Kasumi-1 (cell line): ENCODE results near the gene CCDC183.
"Not testable (repeated sequence)": the region's sequence is repeated elsewhere in the genome, so short reads cannot be mapped to it uniquely, and the experiment has no call there.

ENCODE experiments used
- DNase-seq, 2 experiments: peaks; one replicate each; lab custom pipeline; 2025; lab: John Stamatoyannopoulos, UW

The CCDC183 gene

DNA sequence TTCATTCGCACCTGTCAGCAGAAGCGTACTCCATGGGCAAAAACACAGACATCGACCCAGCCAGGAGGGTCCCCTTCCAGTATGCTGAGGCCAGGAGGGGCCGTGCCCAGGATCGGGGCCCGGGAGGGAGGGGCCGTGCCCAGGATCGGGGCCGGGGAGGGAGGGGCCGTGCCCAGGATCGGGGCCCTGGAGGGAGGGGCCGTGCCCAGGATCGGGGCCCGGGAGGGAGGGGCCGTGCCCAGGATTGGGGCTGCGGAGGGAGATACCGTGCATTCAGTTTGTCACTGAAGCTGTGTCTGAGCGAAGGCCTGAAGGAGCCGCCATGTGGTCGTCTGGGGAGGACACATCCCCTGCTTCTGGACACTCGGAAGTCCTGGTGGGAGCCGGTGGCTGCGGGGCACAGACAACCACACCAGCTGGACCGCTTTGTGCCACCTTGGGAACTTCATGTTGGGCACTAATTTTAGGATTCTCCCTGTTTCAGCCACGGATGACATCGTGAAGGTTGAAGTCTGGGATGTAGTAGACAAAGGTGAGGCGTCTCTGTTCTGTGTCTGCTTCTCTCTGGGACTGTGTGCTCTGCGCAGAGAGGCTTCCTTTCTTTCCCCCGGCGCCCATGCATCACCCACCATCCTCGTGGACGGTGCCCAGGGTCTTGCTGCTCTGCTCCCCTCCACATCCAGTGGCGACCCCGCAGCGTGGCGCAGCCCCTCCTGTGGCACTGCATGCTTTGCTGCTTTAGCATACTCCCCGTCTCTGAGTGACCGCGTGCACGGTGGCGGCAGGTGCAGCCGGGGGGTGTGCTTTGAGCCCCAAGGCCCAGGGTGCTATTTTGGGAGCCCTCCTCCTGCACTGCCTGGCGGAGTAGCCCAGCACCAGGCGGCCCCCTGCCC is 29.4 kb downstream of the CCDC183 start:
- DNase-seq: no peak

DNA sequence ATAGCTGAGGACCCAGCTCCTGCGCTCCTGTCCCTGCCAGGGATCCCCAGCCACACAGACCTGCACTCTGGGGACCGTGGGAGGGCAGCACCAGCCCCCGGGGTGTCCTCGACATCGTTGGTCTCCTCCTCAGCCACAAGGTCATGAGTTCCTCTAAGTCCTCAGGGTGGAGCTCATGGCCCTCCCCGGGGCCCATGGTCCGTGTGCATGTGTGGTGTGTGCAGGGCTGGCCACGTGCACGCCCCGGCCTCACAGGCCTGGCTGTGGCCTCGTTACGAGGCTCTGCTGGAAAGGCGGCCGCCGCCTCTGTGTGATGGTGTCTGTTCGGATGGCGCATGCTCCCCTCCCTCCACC is 30.0 kb downstream of the CCDC183 start:
- DNase-seq: no peak

DNA sequence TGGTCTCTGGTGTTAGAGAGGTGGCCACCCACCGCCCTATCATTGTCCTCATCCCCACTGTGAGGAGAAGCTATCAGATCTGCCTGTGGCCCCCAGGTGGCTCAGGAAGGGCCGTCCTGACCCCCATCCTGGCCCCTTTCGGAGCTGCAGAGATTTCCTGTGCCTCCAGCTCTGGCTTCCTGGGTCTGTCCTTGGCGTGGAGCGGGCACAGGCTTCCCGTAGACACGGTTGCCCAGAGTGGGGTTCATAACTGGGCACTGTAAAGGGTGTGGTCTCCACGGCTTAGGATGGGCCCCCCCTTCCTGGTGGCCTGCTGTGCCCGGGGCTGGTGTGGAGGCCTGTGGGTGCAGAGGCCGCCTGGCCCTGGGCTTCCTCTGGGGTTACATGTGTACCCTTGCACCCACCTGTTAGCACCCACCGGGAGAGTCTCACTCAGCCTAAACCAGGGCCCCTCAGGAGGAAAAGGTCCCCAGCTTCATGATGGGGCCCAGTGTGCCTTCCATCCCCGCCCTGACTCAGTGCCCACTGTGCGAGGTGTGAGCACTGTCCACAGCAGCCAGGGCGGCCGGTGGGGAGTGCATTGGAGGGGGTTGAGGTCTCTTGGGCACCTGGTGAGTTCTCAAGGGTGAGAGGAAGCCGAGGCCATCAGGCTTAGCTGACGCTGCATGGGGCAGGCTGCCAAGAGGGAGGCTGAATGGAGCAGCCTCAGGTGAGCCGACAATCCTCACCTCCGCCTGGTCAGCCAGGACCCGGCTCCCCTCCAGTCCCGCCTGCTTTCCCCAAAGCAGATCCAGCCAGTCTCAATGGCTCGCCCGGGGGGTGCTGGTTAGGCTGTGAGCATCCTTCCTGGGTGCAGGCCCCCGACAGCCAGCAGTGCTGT is 30.8 kb downstream of the CCDC183 start:
- DNase-seq: no peak

DNA sequence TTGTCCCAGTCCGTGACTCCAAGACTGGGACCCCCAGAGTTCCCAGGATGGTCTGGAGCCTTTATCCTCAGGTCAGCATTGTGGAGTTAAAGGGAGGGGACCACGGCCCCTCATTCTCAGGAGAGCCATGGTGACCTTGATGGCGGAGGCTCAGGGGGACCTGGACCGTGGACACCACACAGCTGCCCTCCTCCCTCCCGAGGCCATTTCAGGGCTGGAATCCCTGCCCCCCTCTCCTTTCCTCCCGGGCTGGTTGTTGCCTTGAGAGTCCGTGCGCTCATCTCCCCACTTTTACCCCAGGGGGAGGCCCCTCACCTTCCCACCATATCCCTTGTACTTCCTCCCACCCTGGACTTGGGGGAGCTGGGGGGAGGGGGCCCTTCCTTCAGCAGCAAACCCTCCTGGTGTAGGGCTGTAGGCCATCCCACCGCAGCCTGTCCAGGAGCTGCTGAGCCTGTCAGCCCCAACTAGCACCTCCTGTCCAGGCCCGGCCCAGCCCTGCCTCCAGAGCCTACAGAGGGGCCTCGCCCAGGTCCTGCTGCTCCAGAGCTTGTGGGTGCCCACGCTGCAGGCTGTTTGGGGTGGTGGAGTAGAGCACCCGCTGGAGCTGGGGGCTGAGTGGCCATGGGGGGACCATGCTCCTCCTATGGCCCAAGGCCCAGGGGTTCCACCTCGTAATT is 31.8 kb downstream of the CCDC183 start:
- no peak for DNase-seq

DNA sequence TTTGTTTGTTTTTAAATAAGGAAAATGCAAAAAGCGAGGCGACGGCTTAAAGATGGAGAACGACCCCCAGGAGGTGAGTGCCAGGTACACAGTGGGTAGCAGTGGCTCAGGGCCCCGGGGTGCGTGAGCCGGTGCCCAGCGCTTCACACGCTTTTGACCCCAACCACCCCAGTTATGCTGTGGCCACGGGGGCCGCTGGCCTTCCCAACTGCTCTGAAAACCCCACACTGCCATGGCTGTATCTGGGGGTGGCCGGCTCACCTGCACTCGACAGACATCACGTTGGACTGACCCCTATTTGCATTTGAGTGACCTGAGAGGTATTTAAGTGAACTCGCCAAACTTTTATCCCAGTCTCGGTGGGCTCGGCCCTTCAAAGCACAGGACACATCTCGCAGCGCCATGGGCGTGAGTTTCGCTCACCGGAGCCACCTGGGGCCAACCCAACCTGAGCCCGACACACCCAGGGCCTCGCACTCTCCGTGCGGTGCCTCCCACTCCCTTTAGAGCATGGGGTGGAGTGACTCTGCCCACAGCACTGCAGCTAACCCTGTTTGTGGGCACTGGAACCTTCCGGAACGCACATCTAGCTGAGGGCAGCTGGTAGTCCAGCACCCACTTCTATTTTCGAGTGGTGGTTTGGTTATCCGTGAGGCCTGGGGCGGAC is 32.5 kb downstream of the CCDC183 start:
- no peak for DNase-seq

DNA sequence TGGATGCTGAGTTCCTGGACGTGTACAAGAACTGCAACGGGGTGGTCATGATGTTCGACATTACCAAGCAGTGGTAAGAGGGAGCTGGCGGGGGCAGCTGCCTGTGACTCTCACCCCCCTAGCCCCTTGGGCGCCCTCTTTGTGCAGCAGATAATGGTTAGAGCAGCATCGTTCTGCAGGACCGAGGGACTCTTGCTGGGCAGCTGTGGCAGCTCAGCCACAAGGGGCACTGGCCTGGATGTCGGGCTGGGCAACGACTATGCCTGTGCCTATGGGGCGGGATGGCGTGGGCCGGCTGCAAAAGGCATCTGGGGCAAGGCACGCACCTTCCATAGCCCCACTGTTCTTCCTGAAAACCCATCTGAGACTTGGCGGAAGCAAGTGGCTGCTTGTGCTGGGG is 33.3 kb downstream of the CCDC183 start:
- no peak for DNase-seq

DNA sequence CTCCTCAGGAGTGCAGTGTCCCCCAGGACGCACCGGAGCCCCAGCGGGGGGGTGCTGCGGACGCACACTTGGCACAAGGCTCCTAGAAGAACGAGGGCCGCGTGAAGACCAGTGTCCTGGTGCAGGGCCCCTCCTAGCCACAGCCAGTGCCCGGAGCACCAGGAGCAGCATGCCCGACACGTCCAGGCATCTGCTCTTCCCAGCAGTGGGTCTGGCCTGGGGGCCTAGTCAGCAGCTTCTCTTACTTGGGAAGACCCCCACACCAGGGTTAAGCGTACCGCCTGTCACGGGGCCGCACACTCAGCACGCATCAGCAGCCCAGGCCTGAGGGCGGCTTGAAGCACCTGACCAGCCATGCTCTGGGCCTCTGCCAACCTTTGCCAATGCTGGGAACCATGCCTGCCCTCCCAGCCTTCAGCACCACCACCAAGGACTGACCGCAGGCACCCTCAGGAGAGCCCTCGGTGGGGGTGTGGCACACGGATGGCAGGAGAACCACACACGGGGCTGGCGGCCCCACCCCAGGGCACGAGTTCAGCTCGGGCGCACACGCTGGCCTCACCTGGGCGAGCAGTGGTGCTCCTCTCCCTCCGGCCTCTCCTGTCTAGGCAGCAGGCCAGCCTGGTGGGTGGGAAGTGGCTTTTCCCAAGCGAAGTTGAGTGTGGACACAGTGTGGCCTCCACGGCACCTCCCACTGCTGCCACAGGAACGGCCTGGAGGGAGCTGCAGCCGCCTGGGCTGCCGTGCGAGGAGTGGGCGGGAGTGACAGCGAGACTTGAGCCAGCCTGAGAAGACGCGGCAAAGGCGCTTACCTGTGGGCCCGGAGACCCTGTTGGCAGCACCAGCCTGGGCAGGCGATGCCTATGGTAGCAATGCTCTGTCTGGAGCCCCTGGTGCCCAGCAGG is 34.1 kb downstream of the CCDC183 start:
- no peak for DNase-seq

DNA sequence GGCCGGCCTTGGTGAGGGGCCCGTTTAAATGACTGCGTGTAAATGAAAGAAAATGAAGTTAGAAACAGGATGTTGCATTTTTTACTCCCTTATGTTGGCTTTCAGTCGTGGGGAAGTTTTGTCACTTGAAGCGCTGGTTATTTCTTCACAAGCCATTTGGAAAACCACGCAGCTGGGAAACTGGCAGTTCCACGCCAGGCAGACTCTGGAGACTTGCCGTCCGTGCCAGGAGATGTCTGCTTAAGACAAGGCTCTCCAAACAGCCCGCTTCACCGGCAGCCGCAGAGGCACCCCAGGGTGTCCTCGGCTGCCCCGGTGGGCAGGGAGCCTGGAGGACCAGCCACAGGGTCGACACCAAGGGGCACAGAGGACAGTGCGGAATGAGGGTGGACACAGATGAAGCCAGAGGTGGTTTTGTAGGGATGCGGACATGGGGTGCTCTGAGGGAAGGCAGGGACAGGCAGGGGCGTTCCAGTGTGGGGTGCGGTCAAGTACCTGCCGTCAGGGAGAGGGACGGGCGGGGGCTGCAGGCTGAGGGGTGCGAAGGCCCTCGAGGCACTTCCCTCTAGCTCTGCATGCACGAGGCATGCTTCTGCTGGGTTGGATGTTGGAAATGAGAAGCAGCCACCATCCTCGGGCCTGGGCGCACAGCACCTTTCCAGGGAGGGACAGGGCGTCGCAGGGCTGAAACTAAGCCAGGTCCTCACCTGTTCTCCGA is 35.0 kb downstream of the CCDC183 start:
- DNase-seq: no peak

DNA sequence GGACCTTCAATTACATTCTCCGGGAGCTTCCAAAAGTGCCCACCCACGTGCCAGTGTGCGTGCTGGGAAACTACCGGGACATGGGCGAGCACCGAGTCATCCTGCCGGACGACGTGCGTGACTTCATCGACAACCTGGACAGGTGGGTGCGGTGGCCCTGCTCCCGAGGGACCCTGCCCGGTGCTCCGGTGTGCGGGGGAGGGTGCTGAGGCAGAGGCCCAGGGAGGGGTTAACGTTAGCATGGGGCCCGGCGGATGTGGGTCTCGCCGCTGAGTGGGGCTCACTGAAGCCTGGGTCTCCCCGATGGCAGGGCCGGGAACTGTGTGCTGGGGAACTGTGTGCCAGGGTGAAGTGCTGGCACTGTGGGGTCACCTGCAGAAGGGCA is 35.6 kb downstream of the CCDC183 start:
- no peak for DNase-seq

DNA sequence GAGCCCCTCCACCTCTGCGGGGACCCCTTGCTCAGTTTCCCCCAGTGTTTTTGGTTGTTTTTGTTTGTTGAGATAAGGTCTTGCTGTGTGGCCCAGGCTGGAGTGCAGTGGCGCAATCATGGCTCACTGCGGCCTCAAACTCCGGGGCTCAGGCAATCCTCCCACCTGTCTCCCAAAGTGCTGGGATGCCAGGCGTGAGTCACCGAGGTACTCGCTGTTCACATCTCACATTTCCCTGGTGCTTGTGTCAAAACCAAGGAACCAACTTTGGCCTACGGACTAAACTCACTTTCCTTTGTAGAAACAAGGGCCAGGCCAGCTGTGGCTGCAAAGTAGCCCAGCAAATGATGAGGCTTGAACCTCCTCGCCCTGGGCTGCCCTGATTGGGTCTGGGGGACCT is 36.4 kb downstream of the CCDC183 start:
- DNase-seq: no peak

DNA sequence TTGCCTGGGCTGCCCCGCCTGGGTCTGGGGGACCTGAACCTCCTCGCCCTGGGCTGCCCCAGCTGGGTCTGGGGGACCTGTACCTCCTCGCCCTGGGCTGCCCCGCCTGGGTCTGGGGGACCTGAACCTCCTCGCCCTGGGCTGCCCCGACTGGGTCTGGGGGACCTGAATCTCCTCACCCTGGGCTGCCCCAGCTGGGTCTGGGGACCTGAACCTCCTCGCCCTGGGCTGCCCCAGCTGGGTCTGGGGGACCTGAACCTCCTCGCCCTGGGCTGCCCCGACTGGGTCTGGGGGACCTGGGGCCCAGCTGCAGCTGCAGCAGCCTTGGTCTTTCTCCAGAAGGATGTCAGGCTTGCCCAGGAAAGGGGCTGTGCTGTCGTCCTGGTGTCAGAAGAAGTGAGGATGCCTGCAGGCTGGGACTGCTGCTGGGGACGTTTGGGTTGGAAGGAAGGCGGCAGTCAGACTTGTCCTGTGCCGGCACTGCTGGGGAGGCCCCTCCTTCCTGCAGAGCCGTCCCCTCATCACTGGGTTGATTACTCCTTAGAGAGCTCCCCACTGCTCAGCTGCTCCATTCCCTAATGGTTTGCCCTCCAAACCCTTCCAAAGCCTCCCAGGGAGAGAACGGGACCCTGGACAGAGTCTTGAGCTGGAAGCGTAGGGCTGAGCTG is 37.4 kb downstream of the CCDC183 start:
- not testable (repeated sequence) for DNase-seq

DNA sequence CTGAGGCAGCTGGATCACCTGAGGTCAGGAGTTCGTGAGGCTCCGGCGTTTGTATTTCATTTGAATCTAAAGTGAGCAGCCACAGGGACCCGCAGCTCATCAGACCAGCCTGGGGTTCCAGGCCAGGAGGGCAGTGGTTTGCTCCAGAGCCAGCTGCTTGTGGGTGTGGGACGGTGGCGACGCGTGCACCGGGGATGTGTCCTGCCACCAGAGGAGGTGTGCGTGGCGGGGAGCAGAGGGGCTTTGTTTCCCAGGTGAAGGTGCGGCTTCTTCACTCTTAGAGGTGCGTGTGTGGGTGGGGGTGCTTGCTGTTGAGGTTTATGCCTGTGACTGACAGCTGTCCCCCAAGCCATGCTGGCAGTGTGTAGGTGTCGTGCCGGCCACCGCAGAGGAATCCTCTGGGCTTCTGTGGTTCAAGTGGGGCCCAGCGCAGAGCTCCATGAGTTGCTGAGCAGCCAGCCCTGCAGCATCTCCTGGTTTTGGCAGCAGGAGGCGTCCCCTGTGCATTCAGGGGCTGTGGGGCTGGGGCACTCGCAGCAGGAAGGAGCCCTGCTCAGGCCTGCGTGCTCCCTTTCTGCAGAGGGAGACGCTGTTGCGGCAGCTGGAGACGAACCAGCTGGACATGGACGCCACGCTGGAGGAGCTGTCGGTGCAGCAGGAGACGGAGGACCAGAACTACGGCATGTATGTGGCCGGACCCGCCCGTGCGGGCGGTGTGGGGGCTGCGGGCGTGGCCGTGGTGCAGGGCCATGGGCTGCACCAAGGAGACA is 39.2 kb downstream of the CCDC183 start:
- DNase-seq: no peak

DNA sequence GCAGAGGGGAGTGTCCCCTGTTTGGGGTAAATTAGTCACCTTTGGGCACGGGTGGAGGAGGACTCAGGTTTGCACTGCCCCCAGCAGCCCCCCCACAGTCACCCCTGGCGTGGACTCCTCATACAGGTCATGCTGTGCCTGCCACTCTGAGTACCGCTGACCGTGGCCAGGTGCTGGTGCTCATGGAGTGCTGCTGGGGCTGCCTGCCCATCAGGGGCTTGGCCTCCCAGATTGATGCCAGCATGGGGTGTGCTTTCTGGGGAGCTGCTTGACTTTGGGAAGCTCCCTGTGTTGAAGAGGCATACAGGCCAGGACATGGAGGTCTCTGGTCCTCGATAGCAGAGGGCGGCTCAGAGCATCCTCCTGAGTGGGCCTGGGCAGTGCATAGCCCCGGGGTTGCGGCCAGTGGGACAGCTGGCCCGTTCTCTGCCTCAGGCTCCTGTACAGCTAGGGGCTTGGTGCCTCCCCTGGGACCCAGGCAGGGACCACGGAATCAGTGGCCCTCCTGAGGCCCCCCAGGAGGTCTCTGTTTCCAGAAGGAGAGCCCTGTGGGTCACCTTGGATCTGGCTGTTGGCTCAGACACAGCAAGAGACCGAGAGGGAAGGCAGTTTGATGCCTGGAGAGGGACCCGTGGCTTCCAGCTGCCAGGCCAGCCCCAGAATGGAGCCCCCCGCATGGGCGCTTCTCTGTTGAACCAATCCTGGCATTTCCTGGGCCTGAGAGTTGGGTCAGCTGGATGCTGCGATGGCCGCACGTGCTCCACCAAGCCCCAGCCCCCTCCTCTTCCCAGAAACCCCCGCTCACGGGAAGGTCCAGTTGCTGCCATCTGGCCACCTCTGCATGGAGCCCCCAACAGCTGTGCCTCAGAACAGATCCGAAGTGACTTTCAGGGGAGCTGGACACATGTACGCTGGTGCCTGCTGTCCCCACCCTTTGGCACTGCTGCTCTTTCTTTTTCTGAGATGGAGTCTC is 40.1 kb downstream of the CCDC183 start:
- no peak for DNase-seq

DNA sequence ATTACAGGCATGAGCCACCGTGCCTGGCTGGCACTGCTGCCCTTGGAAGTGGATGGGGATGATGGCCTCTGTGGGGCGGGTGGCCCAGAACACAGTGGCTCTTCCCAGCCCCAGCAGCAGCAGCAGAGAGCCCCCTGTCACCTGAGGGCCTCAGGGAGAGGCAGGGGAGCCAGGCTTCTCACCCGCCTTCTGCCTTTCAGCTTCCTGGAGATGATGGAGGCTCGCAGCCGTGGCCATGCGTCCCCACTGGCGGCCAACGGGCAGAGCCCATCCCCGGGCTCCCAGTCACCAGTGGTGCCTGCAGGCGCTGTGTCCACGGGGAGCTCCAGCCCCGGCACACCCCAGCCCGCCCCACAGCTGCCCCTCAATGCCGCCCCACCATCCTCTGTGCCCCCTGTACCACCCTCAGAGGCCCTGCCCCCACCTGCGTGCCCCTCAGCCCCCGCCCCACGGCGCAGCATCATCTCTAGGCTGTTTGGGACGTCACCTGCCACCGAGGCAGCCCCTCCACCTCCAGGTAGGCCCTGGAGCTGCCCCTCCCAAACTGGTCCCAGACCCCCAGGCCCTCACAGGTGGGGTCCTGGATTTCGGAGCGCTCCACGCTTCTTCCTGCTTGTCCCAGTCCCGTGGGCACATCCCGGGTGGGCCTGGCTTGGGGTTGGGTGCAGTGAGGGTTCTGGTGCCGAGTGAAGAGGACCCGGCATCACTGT is 41.2 kb downstream of the CCDC183 start:
- no peak for DNase-seq

DNA sequence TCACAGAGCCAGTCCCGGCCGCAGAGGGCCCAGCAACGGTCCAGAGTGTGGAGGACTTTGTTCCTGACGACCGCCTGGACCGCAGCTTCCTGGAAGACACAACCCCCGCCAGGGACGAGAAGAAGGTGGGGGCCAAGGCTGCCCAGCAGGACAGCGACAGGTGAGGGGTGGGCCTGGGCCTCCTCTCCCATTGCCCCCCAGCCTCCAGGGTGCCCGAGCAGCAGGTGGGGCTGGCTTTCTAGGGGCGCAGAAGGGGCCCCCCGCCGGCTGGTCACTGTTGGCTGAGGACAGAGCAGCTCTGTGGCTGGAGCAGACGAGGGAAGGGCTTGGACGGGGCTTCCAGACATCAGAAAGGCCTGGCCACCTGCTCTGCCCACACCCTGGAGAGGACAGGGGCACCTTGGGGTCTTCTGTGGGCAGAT is 41.7 kb downstream of the CCDC183 start:
- not testable (repeated sequence) for DNase-seq

DNA sequence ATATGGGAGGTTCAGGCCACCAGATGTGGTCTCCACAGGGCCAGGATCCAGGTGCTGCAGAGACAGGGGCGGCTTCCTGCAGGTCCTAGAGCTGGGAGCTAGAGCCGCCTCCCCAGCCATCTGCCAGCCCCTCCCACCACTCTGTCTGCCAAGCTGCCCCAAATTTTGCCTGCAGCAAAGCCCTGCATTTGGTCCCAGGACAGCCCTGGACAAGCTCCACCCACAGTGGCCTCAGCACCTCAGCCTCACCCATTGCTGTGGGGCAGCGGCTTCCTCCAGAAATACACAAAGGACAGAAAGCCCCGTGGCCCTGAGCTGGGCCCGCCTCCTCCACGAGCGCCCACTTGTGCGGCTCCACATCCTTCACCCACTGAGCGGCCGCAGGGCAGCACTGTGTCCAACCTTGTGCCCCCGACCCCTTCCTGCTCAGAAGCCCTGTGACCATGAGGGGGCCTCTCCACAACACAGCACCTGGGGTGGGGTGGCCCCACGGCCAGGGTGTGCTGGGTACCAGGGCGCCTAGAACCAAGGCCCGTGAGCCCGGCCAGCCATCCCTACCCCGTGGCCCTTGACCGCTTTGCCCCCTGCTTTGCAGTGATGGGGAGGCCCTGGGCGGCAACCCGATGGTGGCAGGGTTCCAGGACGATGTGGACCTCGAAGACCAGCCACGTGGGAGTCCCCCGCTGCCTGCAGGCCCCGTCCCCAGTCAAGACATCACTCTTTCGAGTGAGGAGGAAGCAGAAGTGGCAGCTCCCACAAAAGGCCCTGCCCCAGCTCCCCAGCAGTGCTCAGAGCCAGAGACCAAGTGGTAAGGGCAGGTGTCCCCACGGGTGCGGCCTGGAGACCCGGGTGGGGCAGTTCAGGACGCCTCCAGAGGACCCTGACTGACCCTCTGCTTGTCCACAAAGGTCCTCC is 42.4 kb downstream of the CCDC183 start:
- DNase-seq: no peak
